ENCODE measurements around the gene ANO7. TPM values are rescaled to one million over a fixed set of nuclear protein-coding genes. Genes with fewer than 3 reads are reported as not detected.

The ANO7 gene
- total and polyA plus RNA-seq, 2 of the 8 experiments (the other 6 are each of a cell fraction or from before 2014, with no cell fraction given), result 3.2 to 6.9 TPM

- DNase-seq (ENCODE audit: low read depth in 1 of 2, low spot score in 2 of 2) (no peak), FAIRE-seq (no peak)
- Histone ChIP-seq H3K18ac (ENCODE audit: extremely low read depth, low read length) (no peak overlapping the region), H3K36me3 (ENCODE audit: control insufficient read depth in 2 of 4, insufficient read depth in 4 of 4, low read length in 3 of 4) (peaks cover 25 to 82% (median 35%) of the 10 kb centered on the region in 4 experiments), H4K8ac (ENCODE audit: extremely low read depth, insufficient read depth, low read length) (no peak overlapping the region), H2BK120ac (replicated peaks; ENCODE audit: low read depth, low read length) (no peak overlapping the region), H3K4me3 (ENCODE audit: extremely low read depth in 1 of 4, insufficient read depth in 2 of 4, low read depth in 3 of 4, low read length in 4 of 4) (no peak overlapping the region), H4K20me1 (replicated peaks in 1 of 2; ENCODE audit: control insufficient read depth in 1 of 2, insufficient read depth in 2 of 2, low read length in 2 of 2) (peaks cover 8 to 27% of the 10 kb centered on the region in 2 experiments), H2BK15ac (ENCODE audit: low read length) (no peak overlapping the region), H2BK5ac (ENCODE audit: low read depth, low read length) (no peak overlapping the region), H3K9me3 (ENCODE audit: insufficient read depth in 2 of 2, low read depth in 1 of 2, low read length in 1 of 2) (no peaks in the 10 kb centered on the region), H3K4me1 (replicated peaks in 1 of 4; ENCODE audit: control insufficient read depth in 3 of 4, insufficient read depth in 4 of 4, low read length in 3 of 4) (peaks cover 0 to 3% (median 0%) of the 10 kb centered on the region in 4 experiments; a peak in 2 of 7 replicates), H3K79me1 (ENCODE audit: low read depth, low read length) (peaks cover 19% of the 10 kb centered on the region), H3K27me3 (replicated peaks in 1 of 4; ENCODE audit: control insufficient read depth in 3 of 4, extremely low read depth in 1 of 4, insufficient read depth in 3 of 4, low read length in 3 of 4) (no peaks in the 10 kb centered on the region), H3K9ac (replicated peaks in 1 of 4; ENCODE audit: extremely low read depth in 1 of 4, low read depth in 3 of 4, low read length in 3 of 4) (peak overlapping the region in 1 of 4 experiments; percentile 8; a peak in 1 of 7 replicates), H3K27ac (ENCODE audit: low read depth, low read length) (no peak overlapping the region), H2AK5ac (ENCODE audit: low read depth, low read length) (no peak overlapping the region), H2BK20ac (ENCODE audit: low read length) (no peak overlapping the region), H4K5ac (ENCODE audit: insufficient read length, low read depth, low read length) (no peak overlapping the region), H3K23ac (ENCODE audit: insufficient read length) (no peak overlapping the region), H3K79me2 (ENCODE audit: control insufficient read depth in 1 of 2, insufficient read depth in 2 of 2, low read length in 2 of 2) (peaks cover 0 to 7% of the 10 kb centered on the region in 2 experiments; a peak in 2 of 4 replicates), H3K4ac (replicated peaks; ENCODE audit: insufficient read length, low read depth, low read length) (no peak overlapping the region), H2BK12ac (ENCODE audit: low read depth, low read length) (no peak overlapping the region), H3K56ac (replicated peaks; ENCODE audit: insufficient read length, low read depth, low read length) (no peak overlapping the region), H2AFZ (ENCODE audit: low read length) (no peak overlapping the region), H3K14ac (ENCODE audit: insufficient read length) (no peak overlapping the region), H3K23me2 (ENCODE audit: low read depth, low read length) (no peaks in the 10 kb centered on the region), H3K4me2 (ENCODE audit: insufficient read depth in 1 of 2, low read depth in 2 of 2, low read length in 2 of 2) (no peak overlapping the region), H4K91ac (replicated peaks; ENCODE audit: insufficient read length, low read length) (no peak overlapping the region)
- ChIA-PET POLR2A (ENCODE audit: partially characterized antibody) (interaction anchor here (0.8 kb wide), 1 partner anchor 12 kb away, joined by 3 read pairs; no protein-coding TSS in a partner anchor), CTCF (ENCODE audit: partially characterized antibody) (no interaction called here)
- 92% methylated on average over 7 of the region's 7 CpGs; no CpG with 5 or more reads in 1 of the 2 experiments for WGBS, 2 experiments (ENCODE audit: extremely low coverage in 1 of 2, insufficient coverage in 1 of 2, insufficient read length in 1 of 2, insufficient replicate concordance in 2 of 2, low coverage in 1 of 2, low lambda C conversion rate in 2 of 2, missing lambda C conversion rate in 1 of 2)
- TF ChIP-seq CEBPB (IDR thresholded peaks at IDR 0.05; ENCODE audit: low read depth, low read length) (no peak), TCF12 (IDR thresholded peaks at IDR 0.05; ENCODE audit: low read depth, low read length) (no peak), MAFK (IDR thresholded peaks at IDR 0.05; ENCODE audit: low read depth, low read length) (no peak), POU5F1 (IDR thresholded peaks at IDR 0.05; ENCODE audit: low read depth, low read length) (no peak), HDAC6 (IDR thresholded peaks at IDR 0.05; ENCODE audit: low read depth, low read length) (no peak), BRCA1 (IDR thresholded peaks at IDR 0.05; ENCODE audit: low read depth, low read length) (no peak), USF2 (IDR thresholded peaks at IDR 0.05; ENCODE audit: low read length) (no peak), SP4 (IDR thresholded peaks at IDR 0.05; ENCODE audit: low read length) (no peak), TAF7 (optimal IDR thresholded peaks at IDR 0.05; ENCODE audit: borderline replicate concordance, low read depth, low read length) (no peak), RNF2 (IDR thresholded peaks at IDR 0.05; ENCODE audit: borderline replicate concordance, low read depth, low read length, missing control alignments, poor library complexity, severe bottlenecking) (no peak), CTBP2 (IDR thresholded peaks at IDR 0.05; ENCODE audit: borderline replicate concordance, insufficient read depth, insufficient read length, low read length) (no peak)
Observed at GRCh38 chr2:241263061-241263460, 74.6 kb downstream of the ANO7 start.
